CD4-positive, alpha-beta T cell (primary cell): Measurements from ENCODE around the gene NCR3LG1. TPM values are rescaled to one million over a fixed set of nuclear protein-coding genes. Genes with fewer than 3 reads are reported as not detected.
A peak's percentile ranks its signal among the peaks of the same experiment; 100 is the strongest.

Experiments
- ATAC-seq: fragments of 200-7000 bp; cut with Tn5 transposase; one replicate; pipeline ENCODE4 v1.10.0; 2022; ENCODE audit warnings: mild to moderate bottlenecking; ENCODE audit not compliant: poor library complexity
- CTCF ChIA-PET: fragments of 350-600 bp; sonication (Branson Sonifier 250); formaldehyde crosslinking; loops from one replicate; lab custom pipeline; 2021; ENCODE audit warnings: antibody characterized with exemption, inconsistent platforms; lab: Charles Lee
- POLR2A ChIA-PET: fragments of 350-600 bp; sonication (Branson Sonifier 250); formaldehyde crosslinking; loops from one replicate; lab custom pipeline; 2021; ENCODE audit warnings: antibody characterized with exemption, inconsistent platforms; lab: Charles Lee
- DNase-seq, 14 experiments: peaks; one replicate each; pipeline ENCODE4 v3.0.0-alpha.2; 2013 to 2020; ENCODE audit warnings: mixed read lengths in 2 of 14
- H3K27ac ChIP-seq, 2 donors: one replicate each; pipeline versions ENCODE4 v1.5.1 to v1.7.0; 2013; ENCODE audit warnings: low read length in 2 of 2, low read depth in 1 of 2, mild to moderate bottlenecking in 1 of 2
- H3K27me3 ChIP-seq, 2 experiments: 1 replicate in 1 of 2; 2 replicates in 1 of 2; pipeline versions ENCODE4 v1.6.1 to v1.7.0; 2013; ENCODE audit warnings: low read length in 2 of 2, control low read depth in 1 of 2, mild to moderate bottlenecking in 1 of 2, moderate library complexity in 1 of 2; ENCODE audit not compliant: insufficient read depth in 2 of 2, control insufficient read depth in 1 of 2
- H3K36me3 ChIP-seq: one replicate; pipeline ENCODE4 v1.6.1; 2013; ENCODE audit warnings: low read length, control low read depth; ENCODE audit not compliant: insufficient read depth
- H3K4me1 ChIP-seq: one replicate; pipeline ENCODE4 v1.6.1; 2013; ENCODE audit warnings: low read length, control low read depth; ENCODE audit not compliant: insufficient read depth
- H3K4me3 ChIP-seq: one replicate; pipeline ENCODE4 v1.5.1; 2013; ENCODE audit warnings: mild to moderate bottlenecking, low read length, moderate library complexity
- H3K9me3 ChIP-seq, 2 experiments: 1 replicate in 1 of 2; 2 replicates in 1 of 2; pipeline versions ENCODE4 v1.6.1 to v1.7.0; 2013; ENCODE audit warnings: low read length in 2 of 2, mild to moderate bottlenecking in 2 of 2, control low read depth in 1 of 2, moderate library complexity in 1 of 2; ENCODE audit not compliant: control insufficient read depth in 1 of 2, insufficient read depth in 1 of 2
- H3K27ac Mint-ChIP-seq: one replicate; pipeline ENCODE4 v1.8.0; 2020; ENCODE audit warnings: mixed read lengths
- H3K27me3 Mint-ChIP-seq: one replicate; pipeline ENCODE4 v1.8.0; 2021; ENCODE audit warnings: mixed read lengths
- H3K36me3 Mint-ChIP-seq: one replicate; pipeline ENCODE4 v1.8.0; 2021; ENCODE audit warnings: low read depth, mixed read lengths
- H3K4me1 Mint-ChIP-seq: one replicate; pipeline ENCODE4 v1.8.0; 2021; ENCODE audit warnings: low read depth, mixed read lengths
- H3K4me3 Mint-ChIP-seq: one replicate; pipeline ENCODE4 v1.8.0; 2020; ENCODE audit warnings: mild to moderate bottlenecking, mixed read lengths
- H3K9me3 Mint-ChIP-seq: one replicate; pipeline ENCODE4 v1.8.0; 2020; ENCODE audit warnings: mixed read lengths
- CTCF ChIP-seq: fragments of 200-600 bp; IDR thresholded peaks from one replicate; pipeline ENCODE4 v1.8.0; 2022; ENCODE audit warnings: antibody characterized with exemption, mild to moderate bottlenecking
- intact Hi-C, 2 experiments: fragments of 100-400 bp; cut with DNase I in 1 of 2; cut with micrococcal nuclease in 1 of 2; formaldehyde crosslinking; loops; one replicate each; pipeline versions ENCODE4 v1.15.1 to v1.9.0; 2023 to 2025; cut with DNase I, micrococcal nuclease
- total RNA-seq, 174 experiments: library from RNA in 2 of 174; stranded (reverse) in 2 of 174; gene quantifications; one replicate each; pipeline ENCODE4 v1.2.3 and lab custom pipeline; 2021 to 2026

Gene NCR3LG1
- total RNA-seq, 2 experiments from 2014 or later, result 2.2 to 2.4 TPM

DNA sequence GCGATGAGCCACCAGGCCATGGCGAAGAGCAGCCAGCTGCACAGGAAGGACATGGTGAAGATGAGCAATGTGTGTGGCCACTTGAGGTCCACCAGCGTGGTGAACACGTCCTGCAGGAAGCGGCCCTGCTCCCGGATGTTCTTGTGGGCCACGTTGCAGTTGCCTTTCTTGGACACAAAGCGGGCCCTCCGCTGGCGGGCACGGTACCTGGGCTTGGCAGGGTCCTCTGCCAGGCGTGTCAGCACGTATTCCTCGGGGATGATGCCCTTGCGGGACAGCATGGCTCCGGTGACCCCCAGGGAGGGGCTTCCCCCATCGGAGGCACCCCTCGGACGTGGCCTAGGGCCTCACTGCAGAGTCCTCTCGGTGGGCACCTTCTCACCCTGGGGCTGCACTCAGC is 36.2 kb downstream of the NCR3LG1 start:
- Histone ChIP-seq H3K4me1 (peaks cover 19% of the 10 kb centered on the region), H3K27ac (no peak overlapping the region), H3K27me3 (no peaks in the 10 kb centered on the region), H3K36me3 (no peaks in the 10 kb centered on the region), H3K9me3 (no peaks in the 10 kb centered on the region), H3K4me3 (no peak overlapping the region)
- CTCF ChIA-PET, result no interaction called here
- Mint-ChIP-seq H3K36me3 (no peaks in the 10 kb centered on the region), H3K27ac (no peak overlapping the region), H3K27me3 (no peaks in the 10 kb centered on the region), H3K4me1 (no peaks in the 10 kb centered on the region), H3K4me3 (peak overlapping the region; percentile 75), H3K9me3 (no peaks in the 10 kb centered on the region)
- DNase-seq (peak in 1 of 14 experiments; percentile 37), ATAC-seq (no peak)
- POLR2A ChIA-PET, result no interaction called here
- intact Hi-C loops, result loop anchor here in 1 of 2 experiments (2.0 to 5.0 kb wide), 2 partner anchors 33 to 111 kb away; partner anchors contain the start of gene NUCB2
- TF ChIP-seq CTCF, result no peak

DNA sequence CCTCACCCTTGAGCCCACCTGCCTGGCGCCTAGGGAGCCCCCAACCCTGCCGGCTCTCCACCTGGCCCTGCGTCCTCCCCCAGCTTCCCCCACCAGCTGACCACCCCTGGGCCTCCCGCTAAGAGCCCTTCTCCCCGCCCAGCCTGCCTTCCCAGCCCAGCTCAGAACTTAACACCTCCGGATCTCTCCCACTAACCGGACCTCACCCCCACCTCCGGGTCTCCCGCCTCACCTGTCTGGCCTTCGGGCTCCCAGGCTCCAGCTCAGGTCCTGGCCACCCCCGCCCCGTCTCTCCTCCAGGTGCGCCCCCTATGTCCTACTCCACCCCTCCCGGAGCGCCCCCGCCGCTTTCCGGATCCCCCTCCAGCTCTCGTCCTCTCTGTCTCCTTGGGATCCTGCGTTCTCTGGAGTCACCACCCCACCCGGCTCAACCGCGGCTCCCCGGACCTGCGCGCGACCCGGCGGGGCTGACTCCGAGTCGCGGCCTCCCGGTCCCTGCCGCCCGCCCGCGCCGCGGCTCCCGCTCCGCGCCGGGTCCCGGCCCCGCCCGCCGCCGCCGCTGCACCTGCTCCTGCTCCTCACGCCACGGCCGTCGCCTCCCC is 37.1 kb downstream of the NCR3LG1 start, which contains the start of gene KCNJ11:
Gene KCNJ11, minus strand, starts transcription at position 51 of the 602 bp plus-strand sequence. CDS start 568 bp downstream, outside the sequence.
- no peaks in the 10 kb centered on the region for H3K9me3 ChIP-seq
- H3K36me3 Mint-ChIP-seq, result no peaks in the 10 kb centered on the region
- H3K27ac Mint-ChIP-seq, result peak within 1 kb of the TSS; percentile 58
- no peak for TF ChIP-seq CTCF
- H3K36me3 ChIP-seq, result no peaks in the 10 kb centered on the region
- H3K4me1 ChIP-seq, result peaks cover 19% of the 10 kb centered on the region
- H3K4me3 ChIP-seq, result peak within 1 kb of the TSS; percentile 62
- no peaks in the 10 kb centered on the region for H3K27me3 ChIP-seq
- POLR2A ChIA-PET, result interaction anchor here (0.6 to 1.0 kb wide), 3 partner anchors 35 to 310 kb away, joined by 3 to 4 read pairs (median 3); no protein-coding TSS in a partner anchor
- peak within 1 kb of the TSS; percentile 93 for H3K4me3 Mint-ChIP-seq
- DNase-seq (peak in 1 of 14 experiments; percentile 19), ATAC-seq (peak; percentile 58)
- intact Hi-C loops, result loop anchor here in 1 of 2 experiments (5.0 kb wide), 1 partner anchor 111 kb away; the partner anchor contains the start of gene NUCB2
- no peak within 1 kb of the TSS for H3K27ac ChIP-seq
- H3K27me3 Mint-ChIP-seq, result no peaks in the 10 kb centered on the region
- H3K9me3 Mint-ChIP-seq, result no peaks in the 10 kb centered on the region
- CTCF ChIA-PET, result interaction anchor here (1.0 to 1.7 kb wide), 3 partner anchors 35 to 139 kb away, joined by 3 to 7 read pairs (median 3); no protein-coding TSS in a partner anchor
- no peaks in the 10 kb centered on the region for H3K4me1 Mint-ChIP-seq

DNA sequence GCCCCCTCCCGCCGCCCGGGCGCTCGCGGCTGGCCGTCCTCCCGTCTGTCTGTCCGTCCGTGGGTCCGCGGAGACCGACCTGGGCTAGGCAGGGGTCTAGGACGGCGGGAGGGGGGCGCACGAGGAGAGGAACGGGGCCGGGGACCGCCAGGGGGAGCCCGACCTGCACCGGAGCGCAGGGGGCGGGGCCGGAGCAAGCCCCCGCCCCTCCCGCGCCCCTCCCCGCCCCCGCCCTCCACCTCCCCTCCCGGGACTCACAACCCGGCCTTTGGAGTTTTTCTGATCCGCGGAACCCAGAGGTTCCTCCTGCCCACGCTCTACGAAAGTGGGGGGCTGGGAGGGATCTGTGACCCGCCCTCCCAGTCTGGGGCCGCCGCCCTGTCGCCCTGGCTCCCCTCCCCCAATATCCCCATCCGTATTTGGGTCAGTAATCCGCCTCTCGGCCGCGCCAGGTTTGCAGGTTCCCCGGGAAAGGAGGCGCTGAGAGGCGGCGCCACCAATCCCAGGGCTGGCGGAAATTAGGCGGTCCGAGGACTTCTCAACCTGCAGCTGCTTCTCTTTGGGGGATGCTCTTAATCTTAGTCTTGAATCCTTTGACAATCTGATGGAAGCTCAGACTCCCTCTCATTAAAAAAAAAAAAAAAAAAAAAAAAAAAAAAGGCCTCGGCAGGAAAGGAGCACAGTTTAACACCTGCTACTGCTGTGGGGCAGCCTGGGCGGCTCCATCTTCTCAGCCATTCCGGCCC is 37.8 kb downstream of the NCR3LG1 start:
- H3K9me3 Mint-ChIP-seq, result no peaks in the 10 kb centered on the region
- peak; percentile 79 for TF ChIP-seq CTCF
- no peak overlapping the region for H3K27ac ChIP-seq
- no peaks in the 10 kb centered on the region for H3K4me1 Mint-ChIP-seq
- H3K36me3 ChIP-seq, result no peaks in the 10 kb centered on the region
- intact Hi-C loops, result loop anchor here in 1 of 2 experiments (5.0 kb wide), 1 partner anchor 112 kb away; the partner anchor contains the start of gene NUCB2
- peaks cover 15% of the 10 kb centered on the region for H3K4me1 ChIP-seq
- H3K36me3 Mint-ChIP-seq, result no peaks in the 10 kb centered on the region
- ChIA-PET POLR2A (interaction anchor here (1.0 kb wide), 1 partner anchor 311 kb away, joined by 3 read pairs; no protein-coding TSS in a partner anchor), CTCF (interaction anchor here (0.5 to 1.7 kb wide), 6 partner anchors 35 to 717 kb away, joined by 3 to 7 read pairs (median 4); no protein-coding TSS in a partner anchor)
- peak overlapping the region; percentile 58 for H3K27ac Mint-ChIP-seq
- DNase-seq, result peak; percentile 69 to 91 (median 77)
- H3K27me3 Mint-ChIP-seq, result no peaks in the 10 kb centered on the region
- H3K9me3 ChIP-seq, result no peaks in the 10 kb centered on the region
- peak overlapping the region; percentile 62 for H3K4me3 ChIP-seq
- peak overlapping the region; percentile 93 for H3K4me3 Mint-ChIP-seq
- H3K27me3 ChIP-seq, result no peaks in the 10 kb centered on the region
- ATAC-seq, result peak; percentile 88
